IMR-90 (cell line): Measurements from ENCODE around the gene ERBB4. TPM values are rescaled to one million over a fixed set of nuclear protein-coding genes. Genes with fewer than 3 reads are reported as not detected.

Experiments used
- ATAC-seq: fragments of 200-7000 bp; cut with Tn5 transposase; 2 replicates; pipeline ENCODE4 v1.9.1; 2020; ENCODE audit warnings: low read depth, mild to moderate bottlenecking, moderate library complexity
- BruUV-seq: library from RNA; stranded (reverse); fragments of 400-500 nt; replicated peaks from 2 replicates; lab custom pipeline; 2021; lab: Mats Ljungman, UMichigan
- CTCF ChIA-PET: fragments of 300-600 bp; formaldehyde crosslinking; extraction: SDS; loops from one replicate; lab custom pipeline; 2021; ENCODE audit warnings: antibody characterized with exemption; lab: Yijun Ruan, JAX
- POLR2A ChIA-PET: fragments of 300-600 bp; sonication (Branson Sonifier 250); formaldehyde crosslinking; loops from one replicate; lab custom pipeline; 2022; ENCODE audit warnings: antibody characterized with exemption; ENCODE audit not compliant: unreplicated experiment; lab: Charles Lee
- DNase-seq: peaks from one replicate; pipeline ENCODE4 v3.0.0; 2013
- H2AFZ ChIP-seq: replicated peaks from 2 replicates; pipeline ENCODE3; 2013; ENCODE audit warnings: low read length, mild to moderate bottlenecking; ENCODE audit not compliant: poor library complexity
- H2AK5ac ChIP-seq: 2 replicates; pipeline ENCODE4 v1.6.1; 2013; ENCODE audit warnings: low read depth, low read length, inconsistent platforms
- H2AK9ac ChIP-seq: replicated peaks from 2 replicates; pipeline ENCODE3; 2013; ENCODE audit warnings: mild to moderate bottlenecking, low read depth, low read length, moderate library complexity; ENCODE audit not compliant: poor library complexity
- H2BK120ac ChIP-seq: 2 replicates; pipeline ENCODE4 v1.6.1; 2013; ENCODE audit warnings: low read depth, low read length, inconsistent platforms
- H2BK15ac ChIP-seq: 3 replicates; pipeline ENCODE4 v1.6.1; 2013; ENCODE audit warnings: low read depth, low read length, inconsistent platforms
- H2BK20ac ChIP-seq: 2 replicates; pipeline ENCODE4 v1.6.1; 2013; ENCODE audit warnings: low read depth, mild to moderate bottlenecking, inconsistent platforms, low read length, moderate library complexity
- H2BK5ac ChIP-seq: 2 replicates; pipeline ENCODE4 v1.6.1; 2013; ENCODE audit warnings: mild to moderate bottlenecking, low read depth, low read length, inconsistent platforms; ENCODE audit not compliant: poor library complexity, severe bottlenecking
- H3K14ac ChIP-seq: replicated peaks from 2 replicates; pipeline ENCODE4 v1.6.1; 2013; ENCODE audit warnings: low read depth, low read length, inconsistent platforms
- H3K18ac ChIP-seq: 2 replicates; pipeline ENCODE4 v1.6.1; 2013; ENCODE audit warnings: low read depth, low read length, control low read depth
- H3K23ac ChIP-seq: 2 replicates; pipeline ENCODE4 v1.6.1; 2013; ENCODE audit warnings: low read depth, low read length, inconsistent platforms
- H3K27ac ChIP-seq: 2 replicates; pipeline ENCODE4 v1.5.1; 2013; ENCODE audit warnings: mild to moderate bottlenecking, control low read depth, low read length; ENCODE audit not compliant: insufficient read depth
- H3K27me3 ChIP-seq: 2 replicates; pipeline ENCODE4 v1.6.1; 2013; ENCODE audit warnings: low read length; ENCODE audit not compliant: control insufficient read depth, insufficient read depth
- H3K36me3 ChIP-seq: 2 replicates; pipeline ENCODE4 v1.6.1; 2013; ENCODE audit warnings: low read length, mixed read lengths; ENCODE audit not compliant: control insufficient read depth, insufficient read depth
- H3K4ac ChIP-seq: 2 replicates; pipeline ENCODE4 v1.6.1; 2013; ENCODE audit warnings: low read depth, low read length, inconsistent platforms
- H3K4me1 ChIP-seq: 2 replicates; pipeline ENCODE4 v1.6.1; 2013; ENCODE audit warnings: low read length, mixed read lengths; ENCODE audit not compliant: control insufficient read depth, insufficient read depth
- H3K4me2 ChIP-seq: 2 replicates; pipeline ENCODE4 v1.6.1; 2013; ENCODE audit warnings: low read depth, mild to moderate bottlenecking, control low read depth, low read length, moderate library complexity
- H3K4me3 ChIP-seq: 2 replicates; pipeline ENCODE4 v1.5.1; 2013; ENCODE audit warnings: low read depth, mild to moderate bottlenecking, control low read depth, low read length, moderate library complexity; ENCODE audit not compliant: insufficient read depth
- H3K56ac ChIP-seq: 2 replicates; pipeline ENCODE4 v1.6.1; 2013; ENCODE audit warnings: low read length, inconsistent platforms; ENCODE audit not compliant: insufficient read depth; ENCODE audit errors: extremely low read depth
- H3K79me1 ChIP-seq, 2 experiments: 2 replicates each; pipeline ENCODE4 v1.6.1; 2013; ENCODE audit warnings: low read length in 2 of 2, inconsistent platforms in 1 of 2, low read depth in 1 of 2
- H3K9ac ChIP-seq: 2 replicates; pipeline ENCODE4 v1.6.1; 2013; ENCODE audit warnings: low read depth, low read length, control low read depth
- H3K9me1 ChIP-seq: 2 replicates; pipeline ENCODE4 v1.6.1; 2013; ENCODE audit warnings: low read length, inconsistent platforms; ENCODE audit not compliant: insufficient read depth
- H3K9me3 ChIP-seq: 2 replicates; pipeline ENCODE4 v1.6.1; 2013; ENCODE audit warnings: low read length; ENCODE audit not compliant: control insufficient read depth, insufficient read depth
- H4K20me1 ChIP-seq: 2 replicates; pipeline ENCODE4 v1.6.1; 2013; ENCODE audit warnings: low read length, inconsistent platforms; ENCODE audit not compliant: insufficient read depth
- H4K5ac ChIP-seq: 2 replicates; pipeline ENCODE4 v1.6.1; 2013; ENCODE audit warnings: mild to moderate bottlenecking, low read depth, low read length, control low read depth
- H4K8ac ChIP-seq, 2 experiments: 2 replicates each; pipeline ENCODE4 v1.6.1; 2013; ENCODE audit warnings: low read depth in 2 of 2, low read length in 2 of 2, control low read depth in 1 of 2, inconsistent platforms in 1 of 2
- H4K91ac ChIP-seq: 2 replicates; pipeline ENCODE4 v1.6.1; 2013; ENCODE audit warnings: low read depth, low read length, inconsistent platforms; ENCODE audit not compliant: insufficient read depth
- BHLHE40 ChIP-seq: fragments of 150-350 bp; IDR thresholded peaks from 2 replicates; pipeline ENCODE4 v1.6.1; 2016; ENCODE audit warnings: mild to moderate bottlenecking, low read depth, low read length
- CEBPB ChIP-seq: IDR thresholded peaks from 2 replicates; pipeline ENCODE4 v1.6.1; 2012; ENCODE audit warnings: low read depth, low read length, improper control_type of control experiment
- CHD1 ChIP-seq: IDR thresholded peaks from 2 replicates; pipeline ENCODE4 v1.6.1; 2012; ENCODE audit warnings: low read depth, low read length, improper control_type of control experiment
- ELK1 ChIP-seq: fragments of 150-350 bp; IDR thresholded peaks from 2 replicates; pipeline ENCODE4 v1.6.1; 2016; ENCODE audit warnings: low read depth, mild to moderate bottlenecking, low read length, moderate library complexity, borderline replicate concordance
- FOS ChIP-seq: fragments of 150-350 bp; IDR thresholded peaks from 2 replicates; pipeline ENCODE4 v1.6.1; 2016; ENCODE audit warnings: low read depth, low read length
- MAFK ChIP-seq: IDR thresholded peaks from 2 replicates; pipeline ENCODE4 v1.6.1; 2012; ENCODE audit warnings: low read depth, low read length, improper control_type of control experiment
- MAZ ChIP-seq: IDR thresholded peaks from 2 replicates; pipeline ENCODE4 v1.6.1; 2012; ENCODE audit warnings: low read depth, mild to moderate bottlenecking, low read length, improper control_type of control experiment, moderate library complexity, borderline replicate concordance
- MXI1 ChIP-seq: IDR thresholded peaks from 2 replicates; pipeline ENCODE4 v1.6.1; 2012; ENCODE audit warnings: low read depth, mild to moderate bottlenecking, low read length, moderate library complexity, borderline replicate concordance
- NFE2L2 ChIP-seq: fragments of 150-350 bp; IDR thresholded peaks from 2 replicates; pipeline ENCODE4 v1.6.1; 2016; ENCODE audit warnings: low read depth, mild to moderate bottlenecking, low read length
- POLR2A ChIP-seq: IDR thresholded peaks from 2 replicates; pipeline ENCODE4 v1.6.1; 2012; ENCODE audit warnings: mild to moderate bottlenecking, low read depth, low read length
- RAD21 ChIP-seq: IDR thresholded peaks from 2 replicates; pipeline ENCODE4 v1.6.1; 2012; ENCODE audit warnings: low read length, improper control_type of control experiment
- RCOR1 ChIP-seq: IDR thresholded peaks from 2 replicates; pipeline ENCODE4 v1.6.1; 2012; ENCODE audit warnings: mild to moderate bottlenecking, low read length, improper control_type of control experiment; ENCODE audit not compliant: insufficient replicate concordance
- RFX5 ChIP-seq: IDR thresholded peaks from 2 replicates; pipeline ENCODE4 v1.8.0; 2012; ENCODE audit warnings: low read depth, mild to moderate bottlenecking, low read length, moderate library complexity
- SMC3 ChIP-seq: fragments of 150-350 bp; IDR thresholded peaks from 2 replicates; pipeline ENCODE4 v1.6.1; 2016; ENCODE audit warnings: low read depth, mild to moderate bottlenecking, antibody characterized with exemption, low read length, moderate library complexity
- USF2 ChIP-seq: fragments of 150-350 bp; IDR thresholded peaks from 2 replicates; pipeline ENCODE4 v1.6.1; 2017; ENCODE audit warnings: mild to moderate bottlenecking, antibody characterized with exemption, low read length, low read depth
- WGBS, 2 experiments: methylation state at CpG; one replicate each; pipeline versions ENCODE4 v1.1.5 to v1.1.7; 2013; ENCODE audit warnings: missing lambda C conversion rate in 2 of 2; ENCODE audit not compliant: insufficient read length in 1 of 2; ENCODE audit errors: extremely low coverage in 2 of 2; 5-methylcytosine and 5-hydroxymethylcytosine counted together
- dilution Hi-C: fragments of 300-500 bp; cut with HindIII; formaldehyde crosslinking; loops from one replicate; pipeline ENCODE4 v1.14.3; 2018; ENCODE audit warnings: low sequenced_read_pairs; ENCODE audit not compliant: unreplicated experiment
- in situ Hi-C: fragments of 300-500 bp; cut with MboI; formaldehyde crosslinking; loops from 3 replicates; pipeline ENCODE4 v1.14.3; 2019; ENCODE audit warnings: low sequenced_read_pairs, inconsistent platforms, mixed read lengths
- intact Hi-C: fragments of 100-400 bp; cut with micrococcal nuclease; formaldehyde crosslinking; loops from 2 replicates; pipeline ENCODE4 v1.10.0; 2022
- polyA plus RNA-seq, 3 experiments: library from polyadenylated mRNA; depleted of rRNA; stranded (reverse); fragments of >200 nt; gene quantifications; 2 replicates each; pipeline ENCODE4 v1.2.3, GENCODE V29; 2012; ENCODE audit warnings: low replicate concordance in 1 of 3
- total RNA-seq: library from RNA; depleted of rRNA; stranded (reverse); fragments of >200 nt; gene quantifications from 2 replicates; pipeline ENCODE4 v1.2.3, GENCODE V29; 2012
- TF ChIP-seq, protein P1 (sequence below): conservative IDR thresholded peaks from 2 replicates; pipeline ENCODE4 v1.5.1; 2012; ENCODE audit warnings: mild to moderate bottlenecking, low read depth, low read length, improper control_type of control experiment

ERBB4 gene
- total and polyA plus RNA-seq, 2 of the 4 experiments (the other 2 are of a cell fraction): not detected

DNA sequence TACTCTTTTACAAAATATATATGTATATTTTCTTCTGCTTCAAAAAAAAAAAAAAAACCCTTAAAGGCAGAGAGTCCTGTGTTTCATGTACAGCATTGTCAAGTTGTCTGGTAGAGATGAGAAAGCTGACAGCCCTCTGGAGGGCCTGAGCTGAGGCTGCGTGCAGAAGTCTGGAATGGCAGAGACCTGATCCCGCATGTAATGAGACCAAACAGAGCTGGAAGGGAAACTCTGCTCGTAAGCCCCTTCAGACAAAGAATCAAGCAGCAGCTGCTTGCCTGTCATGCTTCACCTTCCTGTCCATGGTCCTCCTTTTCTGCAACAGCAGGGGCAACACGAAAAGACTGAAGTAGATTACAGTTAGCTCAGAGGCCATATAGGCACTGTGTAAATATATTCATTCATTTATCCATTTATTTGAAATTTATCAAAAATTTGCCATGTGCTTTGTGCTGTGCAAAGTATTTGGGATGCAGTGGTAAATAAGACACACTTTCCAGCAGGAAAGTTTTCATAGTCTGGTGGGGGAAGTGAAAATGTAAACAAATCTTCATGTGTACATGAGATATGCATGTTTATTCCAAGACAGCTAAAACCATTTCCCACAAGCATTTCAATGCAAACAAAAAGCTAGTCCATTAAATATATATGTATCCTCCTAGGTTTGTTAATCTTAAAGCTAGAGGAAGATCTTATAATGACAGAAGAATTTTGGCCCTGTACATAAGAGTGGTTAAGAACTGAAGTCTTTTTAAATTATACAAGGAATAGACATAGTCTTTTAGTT is 1069.5 kb downstream of the ERBB4 start:
- no peak overlapping the region for H2BK15ac ChIP-seq
- no peak overlapping the region for H3K27ac ChIP-seq
- no peak overlapping the region for H4K91ac ChIP-seq
- CTCF ChIA-PET: no interaction called here
- WGBS, 2 experiments: 11% methylated on average over 3 of the region's 4 CpGs; no CpG with 5 or more reads in 1 of the 2 experiments
- no peak overlapping the region for H3K4me3 ChIP-seq
- ATAC-seq (no peak), DNase-seq (no peak)
- H3K9me1 ChIP-seq: no peaks in the 10 kb centered on the region
- H2AK5ac ChIP-seq: no peak overlapping the region
- H3K36me3 ChIP-seq: no peaks in the 10 kb centered on the region
- H3K27me3 ChIP-seq: no peaks in the 10 kb centered on the region
- TF ChIP-seq MAFK (no peak), POLR2A (no peak), SMC3 (no peak), MXI1 (no peak), CHD1 (no peak), RAD21 (no peak), RFX5 (no peak), FOS (no peak), CEBPB (no peak), RCOR1 (no peak), NFE2L2 (no peak), BHLHE40 (no peak), USF2 (no peak), ELK1 (no peak), MAZ (no peak)
- TF ChIP-seq, protein P1, sequence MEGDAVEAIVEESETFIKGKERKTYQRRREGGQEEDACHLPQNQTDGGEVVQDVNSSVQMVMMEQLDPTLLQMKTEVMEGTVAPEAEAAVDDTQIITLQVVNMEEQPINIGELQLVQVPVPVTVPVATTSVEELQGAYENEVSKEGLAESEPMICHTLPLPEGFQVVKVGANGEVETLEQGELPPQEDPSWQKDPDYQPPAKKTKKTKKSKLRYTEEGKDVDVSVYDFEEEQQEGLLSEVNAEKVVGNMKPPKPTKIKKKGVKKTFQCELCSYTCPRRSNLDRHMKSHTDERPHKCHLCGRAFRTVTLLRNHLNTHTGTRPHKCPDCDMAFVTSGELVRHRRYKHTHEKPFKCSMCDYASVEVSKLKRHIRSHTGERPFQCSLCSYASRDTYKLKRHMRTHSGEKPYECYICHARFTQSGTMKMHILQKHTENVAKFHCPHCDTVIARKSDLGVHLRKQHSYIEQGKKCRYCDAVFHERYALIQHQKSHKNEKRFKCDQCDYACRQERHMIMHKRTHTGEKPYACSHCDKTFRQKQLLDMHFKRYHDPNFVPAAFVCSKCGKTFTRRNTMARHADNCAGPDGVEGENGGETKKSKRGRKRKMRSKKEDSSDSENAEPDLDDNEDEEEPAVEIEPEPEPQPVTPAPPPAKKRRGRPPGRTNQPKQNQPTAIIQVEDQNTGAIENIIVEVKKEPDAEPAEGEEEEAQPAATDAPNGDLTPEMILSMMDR: no peak
- no peak overlapping the region for H2AK9ac ChIP-seq
- H3K23ac ChIP-seq: no peak overlapping the region
- H3K4me2 ChIP-seq: no peak overlapping the region
- H3K4me1 ChIP-seq: no peaks in the 10 kb centered on the region
- no peak overlapping the region for H2AFZ ChIP-seq
- no peak overlapping the region for H2BK20ac ChIP-seq
- H2BK120ac ChIP-seq: no peak overlapping the region
- POLR2A ChIA-PET: no interaction called here
- no peak overlapping the region for H3K56ac ChIP-seq
- no peak overlapping the region for H4K5ac ChIP-seq
- no TSS peak for BruUV-seq
- no peak overlapping the region for H3K18ac ChIP-seq
- H4K20me1 ChIP-seq: no peaks in the 10 kb centered on the region
- no peak overlapping the region for H3K4ac ChIP-seq
- dilution Hi-C loops (no loop called here), in situ Hi-C loops (no loop called here), intact Hi-C loops (no loop called here)
- no peaks in the 10 kb centered on the region for H3K79me1 ChIP-seq
- H3K9me3 ChIP-seq: peaks cover 7% of the 10 kb centered on the region
- H4K8ac ChIP-seq: no peak overlapping the region
- H2BK5ac ChIP-seq: no peak overlapping the region
- no peak overlapping the region for H3K9ac ChIP-seq
- no peak overlapping the region for H3K14ac ChIP-seq
